Kidney capillary endothelial cell (primary cell): ENCODE measurements around the gene PPP1R3F.
"Not testable (repeated sequence)": the region's sequence is repeated elsewhere in the genome, so short reads cannot be mapped to it uniquely, and the experiment has no call there.

Experiments
- DNase-seq: peaks from one replicate; pipeline ENCODE4 v3.0.0-alpha.2; 2018; ENCODE audit warnings: low spot score

The PPP1R3F gene

DNA sequence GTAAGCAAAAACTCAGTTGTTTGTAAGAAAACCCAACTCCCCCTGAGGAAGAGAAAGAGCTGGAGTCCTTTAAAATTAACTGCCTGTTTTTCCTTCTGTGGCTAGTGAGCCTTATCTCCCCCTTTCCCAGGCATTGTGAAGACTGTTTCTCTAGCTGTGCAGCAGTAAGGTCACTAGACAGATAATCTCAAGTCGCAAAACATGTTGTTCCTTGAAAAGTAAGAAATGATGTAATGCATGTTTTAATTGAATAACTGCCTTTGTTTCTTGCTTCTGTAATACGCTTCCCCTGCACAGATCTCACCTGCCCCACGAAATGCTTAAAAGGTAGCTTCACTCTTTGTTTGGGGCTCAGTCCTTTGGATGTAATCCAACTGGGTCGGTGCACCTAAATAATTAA, 46.5 kb downstream of the PPP1R3F start:
- no peak for DNase-seq

- not testable (repeated sequence) for DNase-seq
Observed at GRCh38 chrX:49321737-49322136, 52.1 kb downstream of the PPP1R3F start, which contains the start of gene GAGE12J. Gene GAGE12J (plus strand): TSS chrX:49322037. CDS start chrX:49323194, 1,157 bp downstream.

DNA sequence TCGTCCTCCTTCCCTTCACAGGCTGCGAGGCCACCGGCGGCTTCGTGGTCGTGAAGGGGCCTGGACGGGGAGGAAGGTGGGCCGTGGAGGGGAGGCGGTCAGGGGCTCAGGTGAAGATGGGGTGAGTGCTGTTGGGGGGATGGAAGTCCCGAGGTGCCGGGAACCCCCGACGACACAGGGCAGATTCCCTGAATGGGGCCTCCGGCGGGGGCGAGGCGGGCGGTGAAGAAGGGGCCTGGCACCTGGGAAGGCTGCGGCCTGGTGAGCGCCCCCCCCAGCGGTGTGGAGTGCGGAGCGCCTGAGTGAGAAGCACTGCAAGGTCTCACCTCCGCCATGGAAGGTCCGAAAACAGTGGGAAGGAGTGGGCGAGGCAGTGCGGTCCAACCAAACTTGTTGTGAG, 52.7 kb downstream of the PPP1R3F start:
- DNase-seq, result not testable (repeated sequence)

DNA sequence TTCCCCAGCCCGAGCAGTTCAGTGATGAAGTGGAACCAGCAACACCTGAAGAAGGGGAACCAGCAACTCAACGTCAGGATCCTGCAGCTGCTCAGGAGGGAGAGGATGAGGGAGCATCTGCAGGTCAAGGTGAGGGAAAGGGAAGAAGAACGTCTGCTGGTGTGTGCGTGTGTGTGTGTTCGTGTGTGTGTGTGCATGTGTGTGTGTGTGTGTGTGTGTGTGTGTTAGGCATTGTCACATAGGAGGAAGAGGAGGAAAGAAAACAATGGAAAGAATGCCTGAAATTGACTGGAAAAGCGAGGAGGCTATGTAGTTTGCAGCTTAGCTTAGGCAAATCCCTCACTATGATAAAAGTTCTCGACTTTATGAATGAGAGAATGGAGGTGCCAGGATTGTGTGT, 54.1 kb downstream of the PPP1R3F start:
- not testable (repeated sequence) for DNase-seq

GRCh38 chrX:49330421-49330820, 60.8 kb downstream of the PPP1R3F start:
- DNase-seq, result not testable (repeated sequence)

GRCh38 chrX:49331282-49331681, 61.7 kb downstream of the PPP1R3F start, which contains the start of gene GAGE13:
Gene GAGE13 (plus strand): TSS chrX:49331582. CDS start chrX:49332738, 1,156 bp downstream.
- DNase-seq, result not testable (repeated sequence)

DNA sequence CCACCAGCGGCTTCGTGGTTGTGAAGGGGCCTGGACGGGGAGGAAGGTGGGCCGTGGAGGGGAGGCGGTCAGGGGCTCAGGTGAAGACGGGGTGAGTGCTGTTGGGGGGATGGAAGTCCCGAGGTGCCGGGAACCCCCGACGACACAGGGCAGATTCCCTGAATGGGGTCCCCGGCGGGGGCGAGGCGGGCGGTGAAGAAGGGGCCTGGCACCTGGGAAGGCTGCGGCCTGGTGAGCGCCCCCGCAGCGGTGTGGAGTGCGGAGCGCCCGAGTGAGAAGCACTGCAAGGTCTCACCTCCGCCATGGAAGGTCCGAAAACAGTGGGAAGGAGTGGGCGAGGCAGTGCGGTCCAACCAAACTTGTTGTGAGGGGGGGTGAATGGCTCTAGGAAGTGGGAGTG, 62.2 kb downstream of the PPP1R3F start:
- DNase-seq, result not testable (repeated sequence)
